ENCODE data around the gene CAMK2G.

DNA sequence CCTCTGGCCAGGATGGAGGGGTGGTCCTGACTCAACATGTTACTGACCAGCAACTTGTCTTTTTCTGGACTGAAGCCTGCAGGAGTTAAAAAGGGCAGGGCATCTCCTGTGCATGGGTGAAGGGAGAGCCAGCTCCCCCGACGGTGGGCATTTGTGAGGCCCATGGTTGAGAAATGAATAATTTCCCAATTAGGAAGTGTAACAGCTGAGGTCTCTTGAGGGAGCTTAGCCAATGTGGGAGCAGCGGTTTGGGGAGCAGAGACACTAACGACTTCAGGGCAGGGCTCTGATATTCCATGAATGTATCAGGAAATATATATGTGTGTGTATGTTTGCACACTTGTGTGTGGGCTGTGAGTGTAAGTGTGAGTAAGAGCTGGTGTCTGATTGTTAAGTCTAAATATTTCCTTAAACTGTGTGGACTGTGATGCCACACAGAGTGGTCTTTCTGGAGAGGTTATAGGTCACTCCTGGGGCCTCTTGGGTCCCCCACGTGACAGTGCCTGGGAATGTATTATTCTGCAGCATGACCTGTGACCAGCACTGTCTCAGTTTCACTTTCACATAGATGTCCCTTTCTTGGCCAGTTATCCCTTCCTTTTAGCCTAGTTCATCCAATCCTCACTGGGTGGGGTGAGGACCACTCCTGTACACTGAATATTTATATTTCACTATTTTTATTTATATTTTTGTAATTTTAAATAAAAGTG is 42.6 kb upstream of the CAMK2G start:
- TF ChIP-seq, protein P1, sequence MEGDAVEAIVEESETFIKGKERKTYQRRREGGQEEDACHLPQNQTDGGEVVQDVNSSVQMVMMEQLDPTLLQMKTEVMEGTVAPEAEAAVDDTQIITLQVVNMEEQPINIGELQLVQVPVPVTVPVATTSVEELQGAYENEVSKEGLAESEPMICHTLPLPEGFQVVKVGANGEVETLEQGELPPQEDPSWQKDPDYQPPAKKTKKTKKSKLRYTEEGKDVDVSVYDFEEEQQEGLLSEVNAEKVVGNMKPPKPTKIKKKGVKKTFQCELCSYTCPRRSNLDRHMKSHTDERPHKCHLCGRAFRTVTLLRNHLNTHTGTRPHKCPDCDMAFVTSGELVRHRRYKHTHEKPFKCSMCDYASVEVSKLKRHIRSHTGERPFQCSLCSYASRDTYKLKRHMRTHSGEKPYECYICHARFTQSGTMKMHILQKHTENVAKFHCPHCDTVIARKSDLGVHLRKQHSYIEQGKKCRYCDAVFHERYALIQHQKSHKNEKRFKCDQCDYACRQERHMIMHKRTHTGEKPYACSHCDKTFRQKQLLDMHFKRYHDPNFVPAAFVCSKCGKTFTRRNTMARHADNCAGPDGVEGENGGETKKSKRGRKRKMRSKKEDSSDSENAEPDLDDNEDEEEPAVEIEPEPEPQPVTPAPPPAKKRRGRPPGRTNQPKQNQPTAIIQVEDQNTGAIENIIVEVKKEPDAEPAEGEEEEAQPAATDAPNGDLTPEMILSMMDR (IDR thresholded peaks at IDR 0.05): no peak
- no peak for TF ChIP-seq POLR2A (IDR thresholded peaks at IDR 0.05)

All from Peyer's patch (tissue), 4 donors.